Ovary (tissue), 3 donors: ENCODE data around the gene NDUFA8.

Source experiments
- EP300 ChIP-seq: sonication (generic); formaldehyde crosslinking; IDR thresholded peaks from one replicate; pipeline ENCODE4 v1.6.1; 2017; ENCODE audit warnings: antibody characterized with exemption
- TF ChIP-seq, protein P1 (sequence below), 3 donors: fragments of 450-650 bp in 2 of 3; fragments of 200-600 bp in 1 of 3; IDR thresholded peaks; one replicate each; pipeline versions ENCODE4 v1.5.1 to v1.8.0; 2016 to 2022; ENCODE audit warnings: antibody characterized with exemption in 3 of 3, mild to moderate bottlenecking in 1 of 3
- donor health status: DM: no; HTN: no; CAD: no.

DNA sequence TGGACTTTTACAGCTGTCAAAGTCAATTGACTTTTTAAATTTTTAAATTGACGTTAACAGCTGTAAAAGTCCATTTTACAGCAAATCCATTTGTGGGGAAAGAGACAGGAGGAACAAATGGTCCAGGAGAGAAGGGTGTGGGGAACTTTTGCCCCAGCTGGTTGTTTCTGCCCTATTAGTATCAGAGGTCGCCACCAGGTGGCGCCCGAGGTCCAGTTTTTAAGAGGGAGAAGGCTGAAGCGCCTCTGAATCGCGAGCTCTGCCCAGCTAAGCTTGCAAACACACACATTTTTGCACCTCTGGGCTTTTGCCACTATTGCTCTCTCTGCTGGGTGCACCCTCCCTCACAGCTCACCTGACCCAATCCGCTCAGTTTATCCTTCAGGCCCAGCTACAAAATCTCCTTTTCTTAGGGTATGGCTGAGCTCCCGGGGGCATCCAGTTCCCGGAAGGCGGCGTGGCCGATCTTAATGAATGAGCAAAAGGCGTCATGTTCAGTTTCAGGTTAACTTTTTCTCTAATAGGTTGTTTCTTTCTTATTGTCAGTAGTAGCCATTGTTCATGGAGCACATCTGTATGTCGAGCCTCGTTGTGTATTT lies 60.2 kb downstream of the NDUFA8 start:
- no peak for TF ChIP-seq EP300
- TF ChIP-seq, protein P1, sequence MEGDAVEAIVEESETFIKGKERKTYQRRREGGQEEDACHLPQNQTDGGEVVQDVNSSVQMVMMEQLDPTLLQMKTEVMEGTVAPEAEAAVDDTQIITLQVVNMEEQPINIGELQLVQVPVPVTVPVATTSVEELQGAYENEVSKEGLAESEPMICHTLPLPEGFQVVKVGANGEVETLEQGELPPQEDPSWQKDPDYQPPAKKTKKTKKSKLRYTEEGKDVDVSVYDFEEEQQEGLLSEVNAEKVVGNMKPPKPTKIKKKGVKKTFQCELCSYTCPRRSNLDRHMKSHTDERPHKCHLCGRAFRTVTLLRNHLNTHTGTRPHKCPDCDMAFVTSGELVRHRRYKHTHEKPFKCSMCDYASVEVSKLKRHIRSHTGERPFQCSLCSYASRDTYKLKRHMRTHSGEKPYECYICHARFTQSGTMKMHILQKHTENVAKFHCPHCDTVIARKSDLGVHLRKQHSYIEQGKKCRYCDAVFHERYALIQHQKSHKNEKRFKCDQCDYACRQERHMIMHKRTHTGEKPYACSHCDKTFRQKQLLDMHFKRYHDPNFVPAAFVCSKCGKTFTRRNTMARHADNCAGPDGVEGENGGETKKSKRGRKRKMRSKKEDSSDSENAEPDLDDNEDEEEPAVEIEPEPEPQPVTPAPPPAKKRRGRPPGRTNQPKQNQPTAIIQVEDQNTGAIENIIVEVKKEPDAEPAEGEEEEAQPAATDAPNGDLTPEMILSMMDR (IDR thresholded peaks at IDR 0.05): peak; percentile 69 to 88 (median 71)
